Spleen (tissue), 7 donors: ENCODE data around the gene RPAP2.

Experiments used
- POLR2AphosphoS5 ChIP-seq, 3 donors: sonication (generic); formaldehyde crosslinking; IDR thresholded peaks; one replicate each; pipeline ENCODE4 v1.5.1; 2017; ENCODE audit warnings: antibody characterized with exemption in 3 of 3
- TF ChIP-seq, protein P1 (sequence below), 11 experiments: fragments of 200-600 bp in 7 of 11; fragments of 450-650 bp in 4 of 11; sonication (generic) in 4 of 11; IDR thresholded peaks in 8 of 11; conservative IDR thresholded peaks in 3 of 11; 1 replicate in 7 of 11; 2 replicates in 4 of 11; pipeline versions ENCODE4 v1.4.0 to v1.8.0; 2016 to 2021; ENCODE audit warnings: antibody characterized with exemption in 11 of 11, inconsistent platforms in 4 of 11, mild to moderate bottlenecking in 1 of 11
- donor health status: DM: no; HTN: no; CAD: no; lungs with moderate emphysema.
- donor health status: DM: no; HTN: no; CAD: no.
- donor health status: DM: no; HTN: no; CAD: no.

DNA sequence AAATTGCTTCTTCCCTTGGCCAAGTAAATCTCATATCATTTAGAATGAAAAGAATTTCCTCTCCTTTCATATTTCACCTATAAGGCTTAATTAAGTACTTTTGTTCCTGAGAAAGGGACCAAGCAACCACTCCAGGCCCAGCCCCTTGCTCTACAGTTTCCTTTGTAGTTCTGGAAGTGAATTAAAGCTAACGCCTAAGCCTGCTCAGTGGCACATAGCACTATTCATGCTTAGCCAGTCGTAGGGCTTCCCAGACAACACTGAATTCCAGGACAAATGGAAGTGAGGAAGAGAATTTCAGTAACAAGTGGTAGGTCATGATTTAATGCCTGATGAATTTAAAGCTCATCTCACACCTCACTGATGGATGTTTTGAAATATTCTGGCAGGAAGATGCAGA is 73.3 kb downstream of the RPAP2 start:
- no peak for TF ChIP-seq POLR2AphosphoS5 (IDR thresholded peaks at IDR 0.05)
- TF ChIP-seq, protein P1, sequence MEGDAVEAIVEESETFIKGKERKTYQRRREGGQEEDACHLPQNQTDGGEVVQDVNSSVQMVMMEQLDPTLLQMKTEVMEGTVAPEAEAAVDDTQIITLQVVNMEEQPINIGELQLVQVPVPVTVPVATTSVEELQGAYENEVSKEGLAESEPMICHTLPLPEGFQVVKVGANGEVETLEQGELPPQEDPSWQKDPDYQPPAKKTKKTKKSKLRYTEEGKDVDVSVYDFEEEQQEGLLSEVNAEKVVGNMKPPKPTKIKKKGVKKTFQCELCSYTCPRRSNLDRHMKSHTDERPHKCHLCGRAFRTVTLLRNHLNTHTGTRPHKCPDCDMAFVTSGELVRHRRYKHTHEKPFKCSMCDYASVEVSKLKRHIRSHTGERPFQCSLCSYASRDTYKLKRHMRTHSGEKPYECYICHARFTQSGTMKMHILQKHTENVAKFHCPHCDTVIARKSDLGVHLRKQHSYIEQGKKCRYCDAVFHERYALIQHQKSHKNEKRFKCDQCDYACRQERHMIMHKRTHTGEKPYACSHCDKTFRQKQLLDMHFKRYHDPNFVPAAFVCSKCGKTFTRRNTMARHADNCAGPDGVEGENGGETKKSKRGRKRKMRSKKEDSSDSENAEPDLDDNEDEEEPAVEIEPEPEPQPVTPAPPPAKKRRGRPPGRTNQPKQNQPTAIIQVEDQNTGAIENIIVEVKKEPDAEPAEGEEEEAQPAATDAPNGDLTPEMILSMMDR (IDR thresholded peaks at IDR 0.05 in 8 of 11, conservative IDR thresholded peaks at IDR 0.05 in 3 of 11) = no peak
